Measurements from ENCODE around the gene SMTNL2.

Gene SMTNL2

DNA sequence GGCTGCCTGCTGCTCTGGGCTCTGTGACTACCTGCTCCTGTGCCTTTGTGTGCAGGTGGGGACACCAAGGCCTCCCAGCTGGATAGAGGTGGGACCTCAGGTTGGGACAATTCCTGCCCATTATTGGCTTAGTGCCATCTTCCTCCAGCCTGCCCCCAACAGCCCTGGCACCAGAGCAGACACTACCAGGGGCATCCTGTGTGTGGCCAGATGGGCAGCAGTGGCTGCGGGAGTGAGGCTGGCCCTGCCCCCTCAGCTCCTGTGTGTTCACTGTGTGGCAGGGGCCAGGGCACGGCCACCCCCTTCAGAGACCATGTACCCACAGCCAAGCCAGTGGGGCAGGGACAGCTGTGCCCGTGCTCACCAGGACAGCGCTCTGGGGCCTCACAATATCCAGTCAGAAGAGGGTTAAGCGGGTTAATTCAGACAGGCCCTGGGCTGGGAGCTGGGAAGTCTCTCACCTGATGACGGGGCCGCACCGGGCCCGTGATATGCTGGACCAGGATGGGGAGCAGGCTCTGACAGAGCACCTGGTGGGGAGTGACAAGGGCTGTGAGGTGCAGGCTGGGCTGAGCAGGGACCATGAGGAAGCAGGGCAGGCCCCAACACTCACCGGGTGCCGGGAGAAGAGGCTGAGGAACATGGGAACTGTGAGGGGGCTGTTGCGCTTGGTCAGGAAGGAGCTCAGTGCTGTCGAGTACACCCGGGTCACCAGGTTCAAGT, 42.2 kb upstream of the SMTNL2 start:
- TF ChIP-seq, protein P1, sequence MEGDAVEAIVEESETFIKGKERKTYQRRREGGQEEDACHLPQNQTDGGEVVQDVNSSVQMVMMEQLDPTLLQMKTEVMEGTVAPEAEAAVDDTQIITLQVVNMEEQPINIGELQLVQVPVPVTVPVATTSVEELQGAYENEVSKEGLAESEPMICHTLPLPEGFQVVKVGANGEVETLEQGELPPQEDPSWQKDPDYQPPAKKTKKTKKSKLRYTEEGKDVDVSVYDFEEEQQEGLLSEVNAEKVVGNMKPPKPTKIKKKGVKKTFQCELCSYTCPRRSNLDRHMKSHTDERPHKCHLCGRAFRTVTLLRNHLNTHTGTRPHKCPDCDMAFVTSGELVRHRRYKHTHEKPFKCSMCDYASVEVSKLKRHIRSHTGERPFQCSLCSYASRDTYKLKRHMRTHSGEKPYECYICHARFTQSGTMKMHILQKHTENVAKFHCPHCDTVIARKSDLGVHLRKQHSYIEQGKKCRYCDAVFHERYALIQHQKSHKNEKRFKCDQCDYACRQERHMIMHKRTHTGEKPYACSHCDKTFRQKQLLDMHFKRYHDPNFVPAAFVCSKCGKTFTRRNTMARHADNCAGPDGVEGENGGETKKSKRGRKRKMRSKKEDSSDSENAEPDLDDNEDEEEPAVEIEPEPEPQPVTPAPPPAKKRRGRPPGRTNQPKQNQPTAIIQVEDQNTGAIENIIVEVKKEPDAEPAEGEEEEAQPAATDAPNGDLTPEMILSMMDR (IDR thresholded peaks at IDR 0.05; ENCODE audit: low read depth, low read length, missing control alignments), result no peak
- H3K4me3 ChIP-seq (replicated peaks; ENCODE audit: low read depth, low read length), result no peak overlapping the region
- DNase-seq (ENCODE audit: extremely low read depth, low read depth), result no peak

DNA sequence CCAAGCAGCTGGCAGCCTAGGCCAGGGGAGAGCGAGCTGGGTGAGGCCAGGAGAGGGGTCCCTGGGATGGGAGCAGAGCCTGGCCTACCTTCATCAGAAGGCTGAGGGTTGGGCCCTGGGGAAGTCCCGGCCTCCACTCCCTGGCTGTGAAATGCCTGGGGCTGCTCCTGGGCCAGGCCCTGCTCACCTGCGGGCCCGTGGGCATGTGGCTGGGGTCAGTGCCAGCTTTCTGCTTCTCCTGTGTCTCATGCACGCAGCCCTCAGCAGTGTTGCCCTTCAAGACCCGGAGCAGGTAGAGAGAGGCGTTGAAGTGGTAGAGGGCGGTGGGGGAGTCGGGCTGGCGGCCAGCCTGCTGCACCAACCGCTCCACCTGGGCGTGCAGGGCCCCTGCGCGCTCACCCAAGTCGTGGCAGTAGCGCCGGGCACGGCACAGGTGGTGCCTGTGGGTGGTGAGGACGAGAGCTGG, 41.6 kb upstream of the SMTNL2 start:
- TF ChIP-seq, protein P1 (IDR thresholded peaks at IDR 0.05; ENCODE audit: low read depth, low read length, missing control alignments), result no peak
- no peak overlapping the region for H3K4me3 ChIP-seq (replicated peaks; ENCODE audit: low read depth, low read length)
- no peak for DNase-seq (ENCODE audit: extremely low read depth, low read depth)

DNA sequence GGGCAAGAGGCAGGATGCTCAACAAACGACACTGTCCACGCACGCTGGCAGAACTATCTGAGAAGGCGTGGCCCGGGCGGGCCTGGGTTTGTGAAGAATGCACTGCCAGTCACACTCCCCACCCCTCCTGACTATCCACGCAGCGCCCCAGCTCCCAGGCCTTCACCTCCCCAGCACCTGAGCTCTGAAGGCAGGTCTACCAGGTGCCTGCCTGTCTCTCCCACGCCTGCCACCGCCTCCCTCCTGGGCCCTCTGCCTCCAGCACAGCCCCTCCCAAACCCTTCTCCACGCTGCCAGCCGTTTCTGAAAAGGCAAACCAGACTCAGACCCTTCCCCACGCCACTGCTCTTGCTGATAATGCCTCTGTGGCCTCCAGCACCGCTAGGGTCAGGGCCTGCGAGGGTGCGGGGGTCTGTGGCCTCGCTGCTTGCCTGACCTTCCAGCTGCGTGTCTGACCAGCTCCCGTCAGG, 40.7 kb upstream of the SMTNL2 start:
- TF ChIP-seq, protein P1 (IDR thresholded peaks at IDR 0.05; ENCODE audit: low read depth, low read length, missing control alignments), result no peak
- no peak overlapping the region for H3K4me3 ChIP-seq (replicated peaks; ENCODE audit: low read depth, low read length)
- DNase-seq (ENCODE audit: extremely low read depth, low read depth), result no peak

DNA sequence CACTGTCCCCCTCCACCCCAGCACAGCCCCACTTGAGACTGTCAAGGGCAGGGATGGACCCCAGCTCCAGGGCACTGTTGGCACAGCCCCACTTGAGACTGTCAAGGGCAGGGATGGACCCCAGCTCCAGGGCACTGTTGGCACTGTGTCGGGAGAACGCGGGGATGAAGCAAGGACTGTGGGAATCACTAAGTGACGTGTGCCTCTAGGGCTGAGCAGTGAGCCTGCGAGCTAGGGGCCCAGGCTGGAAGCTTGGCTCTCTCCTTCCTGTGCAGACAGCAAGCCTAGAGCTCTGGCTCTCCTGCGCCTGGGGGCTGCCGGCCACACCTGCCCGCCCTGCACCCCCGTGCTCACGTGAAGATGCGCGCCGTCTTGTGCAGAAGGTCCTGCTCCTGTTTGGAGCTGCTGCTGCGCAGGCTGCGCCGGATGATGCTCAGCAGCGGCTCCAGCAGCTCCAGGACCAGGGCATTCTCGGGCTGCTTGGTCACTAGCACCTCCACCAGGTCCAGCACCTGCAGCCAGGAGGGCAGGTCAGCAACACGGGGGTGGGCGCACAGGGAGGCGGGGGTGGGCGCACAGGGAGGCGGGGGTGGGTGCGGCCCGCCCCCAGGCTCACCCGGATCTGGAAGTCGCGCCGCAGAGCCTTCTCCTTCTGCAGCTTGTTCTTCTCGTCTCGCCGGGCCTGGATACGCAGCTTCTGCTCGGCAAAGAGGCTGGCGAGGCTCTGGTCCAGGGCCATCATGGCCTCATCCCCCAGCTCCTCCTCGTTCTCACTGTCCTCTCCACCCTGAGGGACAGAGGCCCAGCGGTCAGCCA, 40.0 kb upstream of the SMTNL2 start:
- H3K4me3 ChIP-seq (replicated peaks; ENCODE audit: low read depth, low read length), result no peak overlapping the region
- no peak for DNase-seq (ENCODE audit: extremely low read depth, low read depth)
- TF ChIP-seq, protein P1 (IDR thresholded peaks at IDR 0.05; ENCODE audit: low read depth, low read length, missing control alignments), result no peak

DNA sequence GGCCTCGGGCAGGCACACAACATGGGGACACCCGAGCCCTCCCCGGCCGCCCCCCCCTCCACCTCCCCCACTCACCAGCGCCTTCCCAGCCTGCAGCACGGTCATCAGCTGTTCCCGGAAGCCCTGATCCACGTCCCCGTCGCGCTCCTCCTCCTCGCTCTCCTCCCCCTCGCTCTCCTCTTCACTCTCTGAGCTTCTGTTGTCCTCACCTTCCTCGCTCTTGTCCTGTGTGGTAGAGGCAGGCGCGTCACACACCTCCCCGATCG, 39.4 kb upstream of the SMTNL2 start:
- DNase-seq (ENCODE audit: extremely low read depth, low read depth), result no peak
- TF ChIP-seq, protein P1 (IDR thresholded peaks at IDR 0.05; ENCODE audit: low read depth, low read length, missing control alignments), result no peak

DNA sequence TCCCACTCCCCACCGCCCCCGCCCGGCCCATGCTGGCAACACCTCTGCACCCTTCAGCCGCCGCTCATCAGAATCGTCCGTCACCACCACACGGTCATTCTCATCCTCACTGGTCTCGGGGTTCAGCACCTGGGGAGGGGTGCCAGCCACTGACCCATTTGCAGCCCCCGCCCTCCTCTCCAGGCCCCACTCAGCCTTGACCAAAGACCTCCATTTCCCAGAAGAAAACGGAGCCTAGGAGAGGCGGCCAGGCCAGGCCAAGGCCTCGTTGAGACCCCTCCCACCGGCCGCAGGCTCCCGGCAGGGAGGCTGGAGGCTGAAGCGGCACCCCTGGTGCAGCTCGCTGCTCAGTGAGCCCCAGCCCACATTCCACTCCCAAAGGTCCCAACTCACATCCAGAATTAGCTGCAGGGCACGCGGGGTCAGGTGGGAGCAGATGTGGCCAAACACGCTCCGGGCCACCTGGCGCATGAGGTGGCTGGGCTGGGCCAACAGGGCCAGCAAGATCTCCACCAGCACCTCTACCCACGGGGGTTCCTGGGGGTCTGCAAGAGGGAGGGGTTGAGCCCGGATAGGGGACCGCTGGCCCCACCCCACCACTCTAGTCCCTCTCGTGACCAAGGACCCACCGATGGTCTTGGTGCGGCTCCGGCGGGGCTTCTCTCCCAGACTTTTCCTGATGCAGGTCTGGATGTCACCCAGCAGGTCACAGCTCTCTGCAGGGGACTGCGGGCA, 38.9 kb upstream of the SMTNL2 start:
- TF ChIP-seq, protein P1 (IDR thresholded peaks at IDR 0.05; ENCODE audit: low read depth, low read length, missing control alignments), result no peak
- no peak for DNase-seq (ENCODE audit: extremely low read depth, low read depth)
- no peak overlapping the region for H3K4me3 ChIP-seq (replicated peaks; ENCODE audit: low read depth, low read length)

More for the DNA sequence above, 39.4 kb upstream of the SMTNL2 start:
- no peak overlapping the region for H3K4me3 ChIP-seq (replicated peaks; ENCODE audit: low read depth, low read length)

All from HFF-Myc (cell line).